PC-3 (cell line): Measurements from ENCODE around the gene KCNAB3. TPM values are rescaled to one million over a fixed set of nuclear protein-coding genes. Genes with fewer than 3 reads are reported as not detected.

Experiments
- ATAC-seq: fragments of 200-7000 bp; cut with Tn5 transposase; 2 replicates; pipeline ENCODE4 v1.9.1; 2020; ENCODE audit warnings: mild to moderate bottlenecking, moderate library complexity
- BruUV-seq: library from RNA; stranded (reverse); fragments of 400-500 nt; replicated peaks from 2 replicates; lab custom pipeline; 2021; lab: Mats Ljungman, UMichigan
- CTCF ChIA-PET: fragments of 300-600 bp; sonication (Branson Sonifier 250); formaldehyde crosslinking; loops from one replicate; lab custom pipeline; 2022; ENCODE audit warnings: antibody characterized with exemption; lab: Charles Lee
- POLR2A ChIA-PET: fragments of 300-600 bp; sonication (Branson Sonifier 250); formaldehyde crosslinking; loops from one replicate; lab custom pipeline; 2022; ENCODE audit warnings: antibody characterized with exemption; ENCODE audit not compliant: unreplicated experiment; lab: Charles Lee
- DNase-seq: peaks from one replicate; pipeline ENCODE4 v3.0.0-alpha.2; 2015
- H2AFZ ChIP-seq: fragments of 300-600 bp; sonication (generic); 2 replicates; pipeline ENCODE4 v1.6.0; 2016; ENCODE audit warnings: antibody characterized with exemption, low read length
- H3F3A ChIP-seq: fragments of 300-600 bp; sonication (generic); one replicate; pipeline ENCODE4 v1.6.0; 2017; ENCODE audit warnings: antibody characterized with exemption, low read length, control low read depth, mild to moderate bottlenecking; ENCODE audit not compliant: unreplicated experiment
- H3K27ac ChIP-seq: fragments of 300-600 bp; sonication (generic); 2 replicates; pipeline ENCODE4 v1.5.1; 2016; ENCODE audit warnings: mild to moderate bottlenecking, low read length
- H3K27me3 ChIP-seq: fragments of 300-600 bp; sonication (generic); 2 replicates; pipeline ENCODE4 v1.6.1; 2016; ENCODE audit warnings: low read length, mixed read lengths
- H3K36me3 ChIP-seq: fragments of 300-600 bp; sonication (generic); 2 replicates; pipeline ENCODE4 v1.6.1; 2016; ENCODE audit warnings: low read depth, mixed run types, low read length, mixed read lengths
- H3K4me1 ChIP-seq: fragments of 300-600 bp; sonication (generic); 2 replicates; pipeline ENCODE4 v1.5.1; 2016; ENCODE audit warnings: low read length; ENCODE audit not compliant: insufficient read depth
- H3K4me2 ChIP-seq: fragments of 300-600 bp; sonication (generic); 2 replicates; pipeline ENCODE4 v1.6.0; 2016; ENCODE audit warnings: low read length
- H3K4me3 ChIP-seq: fragments of 300-600 bp; sonication (generic); 2 replicates; pipeline ENCODE4 v1.5.1; 2016; ENCODE audit warnings: mild to moderate bottlenecking, low read length, mixed read lengths
- H3K79me2 ChIP-seq: fragments of 300-600 bp; sonication (generic); 2 replicates; pipeline ENCODE4 v1.6.1; 2017; ENCODE audit warnings: low read length, mixed read lengths
- H3K9ac ChIP-seq: fragments of 300-600 bp; sonication (generic); 2 replicates; pipeline ENCODE4 v1.6.0; 2016; ENCODE audit warnings: mild to moderate bottlenecking, low read length
- H3K9me2 ChIP-seq: fragments of 300-600 bp; sonication (generic); replicated peaks from 2 replicates; pipeline ENCODE4 v1.6.1; 2016; ENCODE audit warnings: mixed run types, low read length, mixed read lengths
- H3K9me3 ChIP-seq: fragments of 300-600 bp; sonication (generic); 2 replicates; pipeline ENCODE4 v1.6.1; 2016; ENCODE audit warnings: low read length, mixed read lengths
- H4K20me1 ChIP-seq: fragments of 300-600 bp; sonication (generic); 2 replicates; pipeline ENCODE4 v1.6.1; 2016; ENCODE audit warnings: low read length, mixed read lengths
- EZH2 ChIP-seq: fragments of 300-600 bp; sonication (generic); IDR thresholded peaks from one replicate; pipeline ENCODE4 v1.6.1; 2017; ENCODE audit warnings: antibody characterized with exemption, mild to moderate bottlenecking, low read length; ENCODE audit not compliant: unreplicated experiment
- EZH2phosphoT487 ChIP-seq: fragments of 300-600 bp; sonication (generic); IDR thresholded peaks from 2 replicates; pipeline ENCODE4 v1.6.1; 2018; ENCODE audit warnings: mild to moderate bottlenecking, antibody characterized with exemption, low read length, borderline replicate concordance
- intact Hi-C: fragments of 100-400 bp; cut with micrococcal nuclease; formaldehyde crosslinking; loops from 2 replicates; pipeline ENCODE4 v1.9.0; 2023
- total RNA-seq: library from RNA; depleted of rRNA; stranded (reverse); fragments of >200 nt; gene quantifications from 2 replicates; pipeline ENCODE4 v1.2.3, GENCODE V29; 2014
- TF ChIP-seq, protein P1 (sequence below): fragments of 300-600 bp; sonication (generic); conservative IDR thresholded peaks from 2 replicates; pipeline ENCODE4 v1.5.1; 2017; ENCODE audit warnings: antibody characterized with exemption, low read depth, mild to moderate bottlenecking, low read length

Gene KCNAB3
- total RNA-seq, 1 experiment from 2014 or later = 0.26 TPM

GRCh38 chr17:7887038-7887481 is 42.6 kb downstream of the KCNAB3 start:
- TSS peak; percentile 39 for BruUV-seq
- Histone ChIP-seq H3K9me3 (no peaks in the 10 kb centered on the region), H3K4me2 (peak overlapping the region; percentile 95), H3F3A (peaks cover 11% of the 10 kb centered on the region), H3K27me3 (no peaks in the 10 kb centered on the region), H4K20me1 (no peaks in the 10 kb centered on the region), H3K4me1 (peaks cover 29% of the 10 kb centered on the region), H3K4me3 (peak overlapping the region; percentile 94), H3K27ac (peak overlapping the region; percentile 96), H3K79me2 (peaks cover 39% of the 10 kb centered on the region), H3K9ac (peak overlapping the region; percentile 76), H3K9me2 (no peaks in the 10 kb centered on the region), H2AFZ (peak overlapping the region; percentile 55), H3K36me3 (peaks cover 10% of the 10 kb centered on the region; the same call in 1 of the 2 replicates)
- CTCF ChIA-PET = no interaction called here
- no peak for TF ChIP-seq EZH2
- TF ChIP-seq, protein P1, sequence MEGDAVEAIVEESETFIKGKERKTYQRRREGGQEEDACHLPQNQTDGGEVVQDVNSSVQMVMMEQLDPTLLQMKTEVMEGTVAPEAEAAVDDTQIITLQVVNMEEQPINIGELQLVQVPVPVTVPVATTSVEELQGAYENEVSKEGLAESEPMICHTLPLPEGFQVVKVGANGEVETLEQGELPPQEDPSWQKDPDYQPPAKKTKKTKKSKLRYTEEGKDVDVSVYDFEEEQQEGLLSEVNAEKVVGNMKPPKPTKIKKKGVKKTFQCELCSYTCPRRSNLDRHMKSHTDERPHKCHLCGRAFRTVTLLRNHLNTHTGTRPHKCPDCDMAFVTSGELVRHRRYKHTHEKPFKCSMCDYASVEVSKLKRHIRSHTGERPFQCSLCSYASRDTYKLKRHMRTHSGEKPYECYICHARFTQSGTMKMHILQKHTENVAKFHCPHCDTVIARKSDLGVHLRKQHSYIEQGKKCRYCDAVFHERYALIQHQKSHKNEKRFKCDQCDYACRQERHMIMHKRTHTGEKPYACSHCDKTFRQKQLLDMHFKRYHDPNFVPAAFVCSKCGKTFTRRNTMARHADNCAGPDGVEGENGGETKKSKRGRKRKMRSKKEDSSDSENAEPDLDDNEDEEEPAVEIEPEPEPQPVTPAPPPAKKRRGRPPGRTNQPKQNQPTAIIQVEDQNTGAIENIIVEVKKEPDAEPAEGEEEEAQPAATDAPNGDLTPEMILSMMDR = 0 out of 2 replicates have a peak, but pooled peaks have one; percentile 10
- POLR2A ChIA-PET = no interaction called here
- DNase-seq (no peak), ATAC-seq (peak; percentile 19)
- intact Hi-C loops = loop anchor here (1.0 to 2.0 kb wide), 3 partner anchors 24 to 232 kb away; partner anchors contain the start of genes ALOXE3 and CNTROB

DNA sequence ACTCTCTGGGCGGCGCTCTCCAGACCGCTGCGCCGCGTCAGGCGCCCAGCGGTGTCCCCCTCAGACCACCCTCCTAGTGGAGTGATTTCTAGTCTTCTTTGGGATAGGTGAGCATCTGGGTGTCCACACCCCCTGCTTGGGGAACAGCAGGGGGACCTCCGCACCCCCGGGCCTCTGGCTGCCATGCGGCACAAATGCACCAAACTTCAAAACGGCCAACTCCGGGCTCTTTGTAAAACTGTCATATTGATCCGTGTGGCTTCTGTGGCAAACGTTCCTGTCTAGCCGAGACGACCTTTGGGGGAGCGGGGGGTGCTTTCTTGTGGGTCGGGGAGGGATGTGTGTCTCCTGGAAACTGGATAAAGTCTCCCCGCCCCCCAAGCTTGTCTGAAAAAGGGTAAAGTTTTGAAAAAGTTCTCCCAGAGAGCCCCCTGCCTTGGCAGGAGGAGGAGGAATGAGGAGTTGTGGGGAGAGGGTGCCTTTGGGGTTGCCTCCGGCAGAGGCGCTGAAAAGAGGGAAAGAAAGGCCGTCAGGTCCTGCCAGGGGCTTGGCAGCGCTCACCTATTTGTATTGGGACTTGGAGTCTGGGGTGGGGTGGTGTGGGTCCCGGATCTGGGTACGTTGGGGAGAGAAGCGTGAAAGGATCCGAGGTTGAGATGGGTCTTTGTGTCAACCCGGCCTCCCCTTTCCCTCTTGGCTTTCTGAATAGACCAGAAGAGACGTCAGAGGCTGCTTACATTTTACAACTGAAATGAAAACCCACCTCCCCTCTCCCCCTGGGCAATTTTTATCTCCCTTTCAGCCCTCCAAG is 43.2 kb downstream of the KCNAB3 start:
- peak overlapping the region; percentile 94 for H3K4me3 ChIP-seq
- POLR2A ChIA-PET = no interaction called here
- peak overlapping the region; percentile 55 for H2AFZ ChIP-seq
- TF ChIP-seq, protein P1 = no peak
- TF ChIP-seq EZH2phosphoT487 (no peak), EZH2 (no peak)
- CTCF ChIA-PET = no interaction called here
- H3F3A ChIP-seq = peaks cover 11% of the 10 kb centered on the region
- no peaks in the 10 kb centered on the region for H3K9me2 ChIP-seq
- H3K9me3 ChIP-seq = no peaks in the 10 kb centered on the region
- H3K79me2 ChIP-seq = peaks cover 39% of the 10 kb centered on the region
- no peaks in the 10 kb centered on the region for H3K27me3 ChIP-seq
- intact Hi-C loops = loop anchor here (1.0 to 2.0 kb wide), 3 partner anchors 24 to 232 kb away; partner anchors contain the start of genes ALOXE3 and CNTROB
- H3K4me2 ChIP-seq = peak overlapping the region; percentile 95
- H4K20me1 ChIP-seq = no peaks in the 10 kb centered on the region
- DNase-seq (peak; percentile 25), ATAC-seq (peak; percentile 4; the same call in 1 of the 2 replicates)
- H3K9ac ChIP-seq = peak overlapping the region; percentile 76
- TSS peak; percentile 54 for BruUV-seq
- peaks cover 29% of the 10 kb centered on the region for H3K4me1 ChIP-seq
- H3K27ac ChIP-seq = peak overlapping the region; percentile 96
- peaks cover 10% of the 10 kb centered on the region; the same call in 1 of the 2 replicates for H3K36me3 ChIP-seq
